Vagina (tissue), 2 donors: ENCODE measurements around the gene ENPP5.

Experiments
- POLR2A ChIP-seq, 2 donors: fragments of 450-650 bp; IDR thresholded peaks; one replicate each; pipeline ENCODE4 v1.6.1; 2017; ENCODE audit warnings: antibody characterized with exemption in 2 of 2, mild to moderate bottlenecking in 2 of 2, moderate library complexity in 2 of 2
- TF ChIP-seq, protein P1 (sequence below), 3 experiments: fragments of 450-650 bp in 2 of 3; fragments of 200-600 bp in 1 of 3; sonication (generic) in 1 of 3; IDR thresholded peaks; one replicate each; pipeline ENCODE4 v1.5.1; 2017 to 2019; ENCODE audit warnings: antibody characterized with exemption in 3 of 3, mild to moderate bottlenecking in 2 of 3, moderate library complexity in 2 of 3

- TF ChIP-seq, protein P1, sequence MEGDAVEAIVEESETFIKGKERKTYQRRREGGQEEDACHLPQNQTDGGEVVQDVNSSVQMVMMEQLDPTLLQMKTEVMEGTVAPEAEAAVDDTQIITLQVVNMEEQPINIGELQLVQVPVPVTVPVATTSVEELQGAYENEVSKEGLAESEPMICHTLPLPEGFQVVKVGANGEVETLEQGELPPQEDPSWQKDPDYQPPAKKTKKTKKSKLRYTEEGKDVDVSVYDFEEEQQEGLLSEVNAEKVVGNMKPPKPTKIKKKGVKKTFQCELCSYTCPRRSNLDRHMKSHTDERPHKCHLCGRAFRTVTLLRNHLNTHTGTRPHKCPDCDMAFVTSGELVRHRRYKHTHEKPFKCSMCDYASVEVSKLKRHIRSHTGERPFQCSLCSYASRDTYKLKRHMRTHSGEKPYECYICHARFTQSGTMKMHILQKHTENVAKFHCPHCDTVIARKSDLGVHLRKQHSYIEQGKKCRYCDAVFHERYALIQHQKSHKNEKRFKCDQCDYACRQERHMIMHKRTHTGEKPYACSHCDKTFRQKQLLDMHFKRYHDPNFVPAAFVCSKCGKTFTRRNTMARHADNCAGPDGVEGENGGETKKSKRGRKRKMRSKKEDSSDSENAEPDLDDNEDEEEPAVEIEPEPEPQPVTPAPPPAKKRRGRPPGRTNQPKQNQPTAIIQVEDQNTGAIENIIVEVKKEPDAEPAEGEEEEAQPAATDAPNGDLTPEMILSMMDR (IDR thresholded peaks at IDR 0.05): no peak
- TF ChIP-seq POLR2A (IDR thresholded peaks at IDR 0.05): no peak
These were observed 18.9 kb upstream of the ENPP5 start for GRCh38 chr6:46189726-46190125.
